Activated CD4-positive, alpha-beta T cell treated with anti-CD3 and anti-CD28 coated beads for 24 hours (primary cell): ENCODE data around the gene SNAP25.
A peak's percentile ranks its signal among the peaks of the same experiment; 100 is the strongest.

ENCODE experiments used
- DNase-seq, 2 donors: peaks; one replicate each; pipeline ENCODE4 v3.0.0-alpha.2; 2020; ENCODE audit warnings: low read depth in 2 of 2

Gene SNAP25

GRCh38 chr20:10216146-10216791 lies 2.4 kb upstream of the SNAP25 start:
- DNase-seq: no peak

DNA sequence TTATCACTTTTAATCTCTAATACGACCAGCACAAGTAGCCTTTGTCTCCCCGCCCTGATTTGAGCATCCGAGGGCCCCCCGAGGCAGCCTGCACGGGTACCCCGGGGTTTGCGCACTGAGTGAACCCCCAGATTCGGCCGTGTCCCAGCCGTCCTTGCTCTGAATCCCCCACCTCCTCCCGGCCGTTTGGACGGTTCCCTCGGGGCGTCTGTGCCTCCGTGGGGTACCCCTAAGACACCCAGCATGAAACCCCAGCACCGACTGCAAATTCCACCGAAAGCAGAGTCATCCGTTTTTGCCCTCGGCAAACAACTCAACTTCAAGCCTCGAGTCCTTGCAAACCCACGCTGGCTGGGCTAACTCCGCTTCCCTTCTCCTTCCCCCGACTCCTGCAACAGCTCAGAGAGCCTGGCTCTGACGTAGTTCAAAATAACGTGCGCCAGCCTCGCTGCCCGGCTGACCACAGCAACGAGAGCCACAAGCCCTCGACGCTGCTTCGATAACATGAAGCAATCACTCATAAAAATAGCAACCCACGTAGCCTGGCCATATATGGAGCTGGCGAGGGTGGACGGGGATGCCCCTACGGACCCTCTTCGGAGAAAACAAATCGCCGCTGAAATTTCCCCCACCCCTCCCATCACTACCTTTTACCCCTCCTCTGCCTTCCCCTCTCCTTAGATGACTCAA lies 764 bp upstream of the SNAP25 start:
- no peak for DNase-seq

GRCh38 chr20:10219452-10219791 lies 792 bp downstream of the SNAP25 start:
- DNase-seq: peak; percentile 30 to 41

DNA sequence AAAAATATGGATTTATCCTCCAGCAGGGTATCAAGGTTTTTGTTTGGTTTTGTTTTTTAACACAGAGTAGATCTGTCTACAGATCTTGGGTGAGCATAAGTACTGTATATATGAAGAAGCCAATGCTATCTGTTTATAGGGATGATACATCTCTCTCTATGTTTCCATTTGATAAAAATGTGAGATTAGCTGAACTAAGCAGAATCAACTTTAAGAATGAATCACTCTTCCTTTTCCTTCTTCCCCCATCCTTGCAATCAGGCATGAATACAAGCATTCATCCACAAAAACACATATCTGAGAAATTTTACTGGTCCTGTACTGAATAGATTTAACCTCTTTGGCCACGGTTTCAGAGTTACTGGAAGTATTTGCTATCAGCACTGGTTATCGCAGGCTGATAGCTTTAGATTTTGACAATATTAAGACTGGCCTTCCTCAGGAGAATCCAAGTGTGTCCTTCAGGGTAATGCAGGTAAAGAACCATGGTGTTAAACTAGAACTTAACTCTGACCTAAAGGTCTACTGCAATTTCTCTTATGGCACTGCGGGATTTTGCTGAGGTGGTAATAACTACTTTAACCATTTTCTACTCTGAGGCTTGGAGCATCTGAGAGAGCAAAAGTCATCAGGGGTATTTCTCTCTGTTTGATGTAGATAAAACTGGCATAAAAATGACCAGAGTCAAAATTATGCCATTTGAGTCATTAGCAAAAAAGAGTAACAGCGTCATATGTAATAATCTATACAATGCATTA lies 1.5 kb downstream of the SNAP25 start:
- no peak for DNase-seq

DNA sequence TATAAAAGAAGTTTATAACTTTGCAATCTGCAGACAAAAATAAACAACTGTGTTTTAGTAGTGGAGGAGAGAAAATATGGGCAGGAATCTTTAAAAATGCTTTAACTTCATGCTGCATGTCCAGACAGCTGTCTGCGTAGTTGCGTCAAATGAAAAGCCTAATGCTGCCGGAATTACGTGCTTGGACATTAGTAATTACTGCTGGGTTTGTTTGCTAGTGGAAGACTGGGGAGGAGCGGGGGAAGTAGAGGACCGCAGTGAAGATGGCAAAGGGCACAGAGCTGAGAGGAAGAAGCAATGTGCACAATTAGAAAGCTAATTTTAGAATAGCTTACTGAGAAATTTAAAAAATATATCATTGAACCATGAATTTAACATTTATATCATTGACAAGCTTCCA lies 2.4 kb downstream of the SNAP25 start:
- no peak for DNase-seq

DNA sequence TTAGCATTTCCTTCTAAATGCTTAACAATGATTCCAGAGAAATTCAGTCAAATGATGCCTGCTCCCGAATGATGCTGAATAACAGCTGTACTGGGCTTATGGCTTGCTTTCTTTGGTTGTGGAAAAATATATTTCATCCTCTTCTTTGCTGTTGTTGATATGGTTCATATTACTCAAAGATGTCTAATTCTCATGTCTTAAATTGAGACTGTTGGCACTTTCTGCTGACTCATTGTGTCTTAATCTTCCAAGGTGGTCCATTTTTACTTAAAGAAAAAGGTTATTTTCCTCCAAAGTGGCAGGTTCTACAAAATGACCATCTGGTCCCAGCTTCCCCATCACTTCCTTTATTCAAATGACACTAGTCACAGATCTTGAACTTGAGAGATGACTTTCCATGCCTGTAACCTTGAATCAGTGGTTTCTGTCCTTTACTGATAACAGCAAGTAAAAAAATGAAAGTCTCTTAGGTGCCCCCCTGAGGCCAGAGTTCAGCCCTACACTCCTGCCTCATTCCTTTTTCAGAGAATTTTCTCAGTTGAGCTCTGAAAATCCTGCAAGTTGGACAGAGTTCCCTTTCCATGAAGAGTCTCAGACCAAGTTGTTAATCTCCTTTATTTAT lies 6.9 kb downstream of the SNAP25 start:
- no peak for DNase-seq

GRCh38 chr20:10228330-10228729 lies 9.7 kb downstream of the SNAP25 start:
- DNase-seq: no peak

- no peak for DNase-seq
Observed at GRCh38 chr20:10231290-10231689, 12.7 kb downstream of the SNAP25 start.

GRCh38 chr20:10236540-10237533 lies 18.2 kb downstream of the SNAP25 start:
- DNase-seq: no peak

- no peak for DNase-seq
Observed at GRCh38 chr20:10239954-10240353, 21.3 kb downstream of the SNAP25 start.

GRCh38 chr20:10240655-10241054 lies 22.0 kb downstream of the SNAP25 start:
- DNase-seq: no peak

DNA sequence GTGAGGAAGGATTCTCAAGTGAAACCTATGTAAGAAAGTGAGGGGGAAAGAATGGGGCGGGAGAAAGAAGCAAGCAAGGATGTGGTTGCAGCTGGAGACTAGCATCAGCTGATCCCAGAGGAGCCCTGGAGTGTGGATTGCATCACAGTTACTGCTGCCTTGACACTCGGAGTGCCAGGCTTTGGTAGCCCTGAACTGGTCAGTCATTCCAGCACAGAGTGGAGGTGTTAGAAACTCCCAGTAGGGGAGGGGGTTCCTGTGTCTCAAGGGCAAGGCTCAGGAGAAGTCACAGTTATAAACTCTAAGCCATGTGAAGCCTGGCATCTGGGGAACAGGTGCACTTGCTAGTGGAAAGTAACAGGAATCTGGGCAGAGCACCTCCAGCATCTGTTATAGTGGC lies 23.5 kb downstream of the SNAP25 start:
- no peak for DNase-seq

DNA sequence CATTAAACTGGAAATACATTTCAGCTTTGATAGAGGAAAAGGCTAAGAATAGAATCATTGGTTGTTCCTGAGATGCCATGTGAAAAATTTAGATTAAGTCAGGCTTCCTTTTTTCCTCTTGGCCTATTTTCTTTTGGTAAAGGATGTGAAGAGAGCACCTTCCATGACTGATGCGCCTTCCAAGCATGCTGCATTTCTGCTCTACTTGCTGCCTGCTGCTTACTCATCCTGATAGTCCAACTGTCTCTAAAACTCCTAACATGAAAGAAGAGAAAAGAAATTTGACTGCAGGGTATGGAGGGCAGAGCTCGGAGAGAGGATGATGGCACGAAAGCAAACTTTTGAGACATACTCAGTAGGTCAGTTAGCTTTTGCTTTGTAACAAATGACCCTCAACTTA lies 28.8 kb downstream of the SNAP25 start:
- DNase-seq: no peak

DNA sequence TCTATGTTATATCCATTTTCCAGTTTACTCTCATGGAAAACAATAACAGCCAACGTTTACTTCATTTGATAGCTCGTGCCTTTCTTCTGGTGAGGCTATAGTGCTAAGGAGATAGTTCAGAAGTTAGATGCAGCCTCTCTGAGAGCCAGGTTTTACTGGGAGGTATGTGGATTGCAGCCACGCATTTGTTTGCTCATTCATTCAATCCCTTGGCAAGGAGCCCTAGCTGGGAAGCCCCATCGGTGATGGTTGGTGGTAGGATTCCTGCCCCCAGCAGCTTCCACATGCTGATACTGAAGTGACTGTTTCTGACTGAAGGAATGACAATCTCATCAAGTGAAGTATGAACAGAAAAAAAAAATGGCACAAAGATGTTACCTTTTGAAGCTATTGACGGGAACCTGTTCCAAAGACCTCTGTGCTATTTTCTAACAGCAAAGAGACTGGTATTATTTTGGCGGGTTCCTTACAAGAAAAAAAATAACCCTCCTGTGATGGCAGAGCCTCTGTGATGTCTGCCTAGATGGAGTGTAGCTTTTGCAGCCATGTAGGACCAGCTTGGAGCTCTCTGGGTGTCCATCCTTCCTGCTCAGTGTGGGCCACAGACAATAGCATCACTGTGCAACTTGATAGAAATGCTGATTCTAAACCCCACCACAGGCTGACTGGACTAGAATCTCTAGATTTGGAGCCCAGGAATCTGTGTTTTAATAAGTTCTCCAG lies 30.6 kb downstream of the SNAP25 start:
- no peak for DNase-seq

DNA sequence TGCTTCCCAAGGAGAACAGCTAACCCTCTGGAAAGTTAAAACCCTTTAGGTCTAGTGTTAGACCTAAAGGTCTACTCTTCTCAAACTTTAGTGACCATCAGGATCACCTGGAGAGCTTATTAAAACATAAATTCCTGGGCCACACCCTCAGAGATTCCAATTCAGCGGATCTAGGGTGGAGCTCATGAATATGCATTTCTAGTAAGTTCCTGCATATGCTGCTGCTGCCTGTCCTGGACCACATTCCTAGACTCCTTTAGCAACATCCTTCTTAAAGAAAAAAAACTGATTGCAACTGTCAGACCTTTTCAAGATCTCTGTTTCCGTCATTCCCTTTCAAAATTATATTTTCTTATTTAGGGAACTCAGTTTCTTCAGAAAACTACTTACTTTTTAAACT lies 31.2 kb downstream of the SNAP25 start:
- DNase-seq: no peak

DNA sequence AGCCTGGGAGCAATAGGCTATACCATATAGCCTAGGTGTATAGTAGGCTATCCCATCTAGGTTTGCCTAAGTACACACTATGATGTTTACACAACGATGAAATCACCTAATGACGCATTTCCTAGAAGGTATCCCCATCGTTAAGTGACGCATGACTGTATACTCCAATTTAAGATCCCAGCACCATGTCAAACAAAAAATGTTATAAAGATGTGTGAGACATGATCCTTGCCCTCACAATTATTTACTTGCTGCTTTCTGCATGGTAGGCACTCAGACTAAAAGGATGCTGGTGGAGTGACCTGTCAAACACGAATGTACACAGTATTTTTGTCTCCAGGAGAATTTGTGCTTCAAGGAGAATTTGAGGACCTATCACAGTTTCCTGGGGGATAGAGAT lies 32.3 kb downstream of the SNAP25 start:
- no peak for DNase-seq

- no peak for DNase-seq
Observed at GRCh38 chr20:10253780-10254179, 35.1 kb downstream of the SNAP25 start.

DNA sequence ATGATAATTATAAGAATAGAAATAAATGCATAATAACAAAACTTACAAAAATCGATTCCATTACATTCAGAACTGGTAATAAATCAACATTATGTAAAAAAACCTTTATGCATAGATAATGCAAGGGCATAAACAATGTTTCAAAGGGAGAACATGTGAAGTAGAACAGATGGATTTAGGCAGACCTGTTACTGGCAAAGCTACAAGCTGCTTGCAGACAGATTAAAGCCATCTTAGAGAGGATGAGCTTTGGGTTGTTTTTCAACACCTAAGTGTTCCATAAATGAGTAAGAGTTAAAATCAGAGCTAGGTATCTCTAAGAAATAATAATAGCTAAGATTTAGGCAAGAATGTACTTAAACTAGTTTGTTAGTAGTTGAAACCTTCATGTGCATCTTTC lies 37.2 kb downstream of the SNAP25 start:
- no peak for DNase-seq

DNA sequence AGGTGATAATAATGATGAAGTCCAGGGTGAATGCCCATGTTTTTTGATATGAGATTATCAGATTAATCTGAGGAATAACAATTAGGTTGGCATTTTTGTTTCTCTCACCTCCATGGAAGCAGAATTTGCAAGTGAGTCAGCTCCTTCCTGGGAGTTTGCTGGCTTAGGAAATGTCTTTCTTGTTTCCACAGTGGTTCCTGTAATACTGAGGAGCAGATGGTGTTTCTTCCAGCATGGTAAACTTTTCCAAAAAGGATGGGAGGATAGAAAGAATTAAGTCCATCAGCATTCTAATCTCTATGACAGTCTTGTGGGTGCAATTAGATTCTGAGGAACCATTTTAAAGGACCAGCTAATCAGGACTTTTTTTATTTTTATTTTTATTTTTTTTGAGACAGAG lies 40.5 kb downstream of the SNAP25 start:
- DNase-seq: no peak

- no peak for DNase-seq
Observed at GRCh38 chr20:10260316-10260715, 41.7 kb downstream of the SNAP25 start.

GRCh38 chr20:10261702-10262101 lies 43.1 kb downstream of the SNAP25 start:
- no peak for DNase-seq
